Measurements from ENCODE around the gene CYREN.

Gene CYREN

DNA sequence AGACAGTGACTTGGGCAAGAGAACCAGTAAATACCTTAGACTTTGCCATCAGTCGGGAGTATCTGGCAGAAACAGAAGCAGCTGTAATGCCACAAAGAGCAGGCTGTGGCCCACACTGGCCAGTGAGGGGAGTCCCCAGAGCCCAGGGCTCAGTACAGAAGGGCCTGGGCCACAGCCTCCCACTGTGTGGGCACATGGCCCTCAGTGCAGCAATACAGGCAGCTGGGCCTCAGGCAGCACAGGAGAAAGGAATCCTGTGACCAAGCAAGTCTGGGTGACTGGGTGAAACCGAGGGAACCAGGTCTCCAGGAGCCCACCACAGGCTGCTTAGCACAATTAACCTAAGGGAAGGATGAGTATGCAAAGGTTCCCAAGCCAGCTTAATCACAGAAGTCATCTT lies 26.8 kb upstream of the CYREN start:
- no peak for DNase-seq (ENCODE audit: low read depth)

GRCh38 chr7:135195968-135196629 lies 25.6 kb upstream of the CYREN start:
- no peak for DNase-seq (ENCODE audit: low read depth)

GRCh38 chr7:135195156-135195555 lies 24.6 kb upstream of the CYREN start:
- DNase-seq (ENCODE audit: low read depth): no peak

DNA sequence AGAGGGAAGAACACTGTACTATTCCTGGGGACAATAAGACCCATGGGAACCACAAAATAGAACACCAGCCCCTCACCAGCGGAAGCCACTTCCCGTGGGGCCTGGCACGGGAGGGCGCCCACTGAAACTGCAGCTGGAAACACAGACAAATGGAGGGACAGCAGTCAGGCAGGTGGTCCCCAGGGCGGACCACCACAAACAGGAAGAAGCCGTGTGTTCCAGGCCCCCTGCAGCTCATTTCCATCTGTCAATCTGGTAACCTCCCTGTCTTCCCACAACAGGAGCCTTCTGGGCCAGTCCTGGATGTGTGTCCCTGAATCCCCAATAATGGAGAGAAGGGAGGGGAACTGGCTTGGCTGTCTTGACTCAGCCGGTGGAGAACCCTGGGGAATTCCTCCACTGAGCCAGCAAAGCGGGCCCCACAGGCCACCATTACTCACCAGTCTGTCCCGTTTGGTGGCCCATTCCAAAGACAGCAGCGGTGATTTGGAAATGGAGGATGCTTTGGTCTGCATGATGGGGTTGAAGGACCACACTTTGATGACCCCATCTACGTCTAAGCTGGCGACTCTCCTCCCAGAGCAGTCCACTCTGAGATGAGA lies 24.1 kb upstream of the CYREN start:
- DNase-seq (ENCODE audit: low read depth): no peak

GRCh38 chr7:135193615-135194081 lies 23.1 kb upstream of the CYREN start:
- no peak for DNase-seq (ENCODE audit: low read depth)

GRCh38 chr7:135192914-135193536 lies 22.5 kb upstream of the CYREN start:
- DNase-seq (ENCODE audit: low read depth): no peak

GRCh38 chr7:135190703-135191102 lies 20.2 kb upstream of the CYREN start:
- no peak for DNase-seq (ENCODE audit: low read depth)

- no peak for DNase-seq (ENCODE audit: low read depth)
Observed at GRCh38 chr7:135189961-135190360, 19.5 kb upstream of the CYREN start.

DNA sequence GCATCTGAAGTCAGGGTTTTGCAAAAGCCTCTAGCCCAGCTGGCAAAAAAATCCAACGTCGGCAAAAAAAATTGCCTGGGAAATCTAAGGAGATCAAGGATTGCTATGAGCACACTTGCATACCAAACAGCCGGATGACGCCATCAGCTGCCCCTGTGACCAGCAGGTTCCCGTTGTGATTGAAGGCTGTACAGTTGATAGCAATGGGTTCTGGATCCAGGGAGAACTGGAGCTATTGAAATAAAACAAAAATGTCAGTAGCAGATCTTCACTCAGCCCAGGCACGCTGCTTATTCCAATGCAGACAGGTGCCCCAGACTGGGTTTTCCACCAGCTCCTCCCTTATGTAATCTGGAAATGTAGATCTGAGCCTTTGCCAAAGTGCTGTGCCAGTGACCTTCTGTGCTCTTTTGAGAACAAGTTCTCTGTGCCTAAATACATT lies 18.7 kb upstream of the CYREN start:
- no peak for DNase-seq (ENCODE audit: low read depth)

DNA sequence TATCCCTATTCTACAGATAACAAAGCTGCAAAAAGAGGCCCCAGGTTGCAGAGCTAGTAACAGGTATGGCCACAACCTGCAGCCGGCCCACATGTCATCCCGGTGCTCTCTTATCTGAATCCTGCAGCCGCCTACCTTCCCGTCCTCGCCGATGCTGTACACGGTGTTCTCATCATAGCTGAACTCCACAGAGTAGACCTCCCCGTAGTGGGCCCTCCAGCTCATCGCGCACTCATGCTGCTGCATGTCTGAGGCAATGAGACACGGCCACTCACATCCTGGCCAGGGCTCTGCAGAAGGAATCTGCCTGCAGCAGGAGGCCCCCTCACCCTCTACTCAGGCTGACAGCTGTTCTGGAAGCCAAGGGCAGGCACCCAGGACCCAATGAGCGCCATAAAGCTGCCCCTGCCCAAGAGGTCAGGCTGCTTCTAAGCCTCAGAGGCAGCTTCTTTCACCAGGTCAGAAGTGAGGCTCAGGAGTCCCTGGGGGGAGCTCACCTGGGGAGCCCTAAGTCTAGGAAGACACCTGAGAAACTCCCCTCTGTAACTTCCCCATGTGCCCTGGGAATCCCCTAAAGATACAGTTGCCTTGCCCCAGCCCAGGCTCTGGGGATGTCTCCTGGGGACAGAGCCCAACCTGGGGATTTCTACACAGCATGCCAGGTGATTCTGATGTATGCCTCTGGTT lies 17.9 kb upstream of the CYREN start:
- DNase-seq (ENCODE audit: low read depth): no peak

DNA sequence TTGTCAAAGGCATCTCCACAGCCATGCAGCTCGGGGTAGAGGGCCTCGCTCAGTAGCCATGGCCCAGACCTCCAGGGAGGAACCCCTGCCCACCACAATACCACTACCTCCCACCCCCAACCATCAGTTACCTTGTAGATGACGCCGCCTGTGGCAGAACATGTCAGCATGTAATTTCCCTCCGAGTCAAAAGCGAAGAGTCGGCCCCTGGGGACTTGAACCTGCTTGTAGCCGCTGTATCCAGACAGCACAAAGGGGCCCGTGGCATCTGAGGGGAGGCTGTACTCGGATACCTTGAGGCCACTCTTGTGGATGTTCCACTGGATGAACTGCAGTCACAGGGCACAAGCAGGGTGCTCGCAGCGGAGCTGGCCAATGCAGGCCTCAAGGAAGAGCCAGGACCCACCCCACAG lies 16.3 kb upstream of the CYREN start:
- DNase-seq (ENCODE audit: low read depth): no peak

DNA sequence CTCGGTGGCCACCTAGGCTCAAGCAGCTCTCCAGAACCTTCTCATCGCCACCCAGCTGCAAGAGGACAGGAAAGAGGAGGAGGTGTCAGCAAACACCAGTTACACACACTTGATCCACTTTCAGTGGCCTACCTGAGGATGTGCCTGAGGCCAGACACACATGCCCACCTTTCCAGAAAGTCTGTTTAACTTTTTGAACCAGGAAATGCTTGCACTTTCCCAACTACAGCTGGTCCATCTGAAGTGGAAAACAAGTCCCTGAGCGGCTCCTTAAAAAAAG lies 15.7 kb upstream of the CYREN start:
- DNase-seq (ENCODE audit: low read depth): no peak

- DNase-seq (ENCODE audit: low read depth): no peak
Observed at GRCh38 chr7:135185471-135186260, 15.2 kb upstream of the CYREN start.

DNA sequence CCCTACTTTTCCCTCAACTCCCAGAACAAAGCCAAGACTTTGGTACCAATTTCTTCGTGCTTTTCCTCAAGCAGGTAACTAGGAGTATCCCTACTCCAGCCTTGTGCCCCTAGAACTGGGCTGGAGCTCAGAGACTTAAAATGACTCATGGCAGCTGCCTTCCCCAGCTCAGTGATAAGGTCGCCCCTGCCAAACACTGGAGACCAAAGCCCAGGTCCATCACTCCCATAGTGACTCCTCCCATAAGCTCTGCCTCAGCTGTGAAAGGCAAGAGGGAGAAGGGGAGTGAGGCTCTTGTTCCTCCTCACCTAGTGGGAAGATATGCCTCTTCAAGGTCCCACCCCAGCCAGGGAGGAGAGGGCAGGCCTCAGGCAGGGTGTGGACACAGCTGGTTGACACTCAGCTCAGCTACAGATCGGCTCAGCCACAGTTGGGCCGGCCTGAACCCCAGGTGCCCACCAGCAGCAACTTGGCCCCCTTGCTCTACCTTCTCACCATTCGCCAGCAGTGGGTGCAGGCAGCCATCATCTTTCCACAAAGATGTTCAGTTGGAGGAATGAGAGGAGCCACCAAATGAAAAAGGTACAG lies 13.8 kb upstream of the CYREN start:
- DNase-seq (ENCODE audit: low read depth): no peak

GRCh38 chr7:135183478-135183877 lies 13.0 kb upstream of the CYREN start:
- no peak for DNase-seq (ENCODE audit: low read depth)

DNA sequence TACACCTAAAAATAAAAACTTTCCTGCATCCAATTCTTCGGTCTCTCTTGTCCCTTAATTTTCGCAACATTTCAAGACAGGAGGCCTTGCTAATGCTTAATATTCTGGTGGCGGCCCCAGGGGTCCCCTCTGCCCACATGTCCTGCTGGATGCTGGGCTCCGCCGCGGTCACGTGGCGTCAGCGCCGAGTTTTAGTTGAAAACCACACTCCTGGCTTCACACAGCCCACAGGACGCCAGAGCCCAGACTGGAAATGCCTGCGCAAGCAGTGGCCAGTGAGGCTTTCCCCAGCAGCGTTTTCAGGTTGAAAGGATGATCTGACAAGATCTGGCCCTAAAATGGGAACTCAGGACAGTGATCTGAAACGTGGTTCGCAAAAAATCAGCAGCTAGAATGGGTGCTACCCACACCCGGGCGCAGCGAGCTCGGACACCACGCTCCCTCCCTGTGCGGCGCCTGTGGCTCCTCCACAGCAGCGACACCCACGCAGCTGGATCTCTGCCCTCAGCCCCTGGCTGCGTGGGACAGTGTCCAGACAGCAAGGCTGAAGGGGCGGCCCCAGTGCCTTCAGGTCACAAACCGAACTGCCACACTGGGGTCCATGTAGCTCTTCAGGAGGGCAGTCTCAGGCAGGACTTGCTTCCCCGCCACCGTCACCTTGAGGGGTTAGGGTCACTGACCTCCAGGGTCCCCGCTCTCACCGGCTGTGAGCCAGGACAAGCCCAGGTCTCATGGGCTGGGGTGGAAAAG lies 11.6 kb upstream of the CYREN start:
- no peak for DNase-seq (ENCODE audit: low read depth)

- no peak for DNase-seq (ENCODE audit: low read depth)
Observed at GRCh38 chr7:135181261-135181928, 10.9 kb upstream of the CYREN start.

- no peak for DNase-seq (ENCODE audit: low read depth)
Observed at GRCh38 chr7:135180122-135180521, 9.6 kb upstream of the CYREN start.

- DNase-seq (ENCODE audit: low read depth): no peak
Observed at GRCh38 chr7:135179321-135179925, 8.9 kb upstream of the CYREN start.

DNA sequence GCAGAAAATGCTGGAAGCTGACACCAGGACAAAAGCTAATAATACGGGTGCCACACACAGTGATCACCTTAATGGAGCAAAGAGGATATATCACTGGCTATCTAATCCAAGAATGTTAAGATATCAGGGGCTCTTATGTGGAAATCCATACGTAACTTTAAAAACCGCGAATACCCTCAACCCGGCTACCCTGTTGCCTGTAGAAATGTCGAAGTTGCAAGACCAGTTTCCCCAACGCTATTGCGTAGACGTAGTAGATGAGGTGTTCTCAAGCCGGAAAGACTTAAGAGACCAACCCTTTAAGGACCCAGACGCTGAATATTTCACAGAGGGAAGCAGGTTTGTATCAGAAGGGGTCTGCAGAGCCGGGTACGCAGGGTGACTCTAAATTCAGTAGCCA lies 7.9 kb upstream of the CYREN start:
- no peak for DNase-seq (ENCODE audit: low read depth)
